Measurements from ENCODE around the gene MSS51.

GRCh38 chr10:73446926-73447325 lies 13.6 kb upstream of the MSS51 start:
- TF ChIP-seq POLR2A (IDR thresholded peaks at IDR 0.05; ENCODE audit: low read depth, low read length), result no peak
- TF ChIP-seq POLR2AphosphoS5 (IDR thresholded peaks at IDR 0.05; ENCODE audit: low read depth, low read length), result no peak
- no peak for TF ChIP-seq TAF1 (IDR thresholded peaks at IDR 0.05; ENCODE audit: borderline replicate concordance, low read depth, low read length)

All from GM12892 (cell line).